Fibroblast of pulmonary artery (primary cell): ENCODE measurements around the gene AXDND1.
A peak's percentile ranks its signal among the peaks of the same experiment; 100 is the strongest.

Experiments
- DNase-seq: peaks from one replicate; pipeline ENCODE4 v3.0.0-alpha.2; 2010; ENCODE audit warnings: low read depth
- H3K4me3 ChIP-seq: replicated peaks from 2 replicates; pipeline ENCODE4 v1.5.1; 2011; ENCODE audit warnings: low read depth, mild to moderate bottlenecking, control low read depth, low read length, moderate library complexity
- TF ChIP-seq, protein P1 (sequence below): IDR thresholded peaks from 2 replicates; pipeline ENCODE4 v1.5.1; 2011; ENCODE audit warnings: mild to moderate bottlenecking, control low read depth, low read length, inconsistent platforms; ENCODE audit errors: missing control alignments

AXDND1 gene

DNA sequence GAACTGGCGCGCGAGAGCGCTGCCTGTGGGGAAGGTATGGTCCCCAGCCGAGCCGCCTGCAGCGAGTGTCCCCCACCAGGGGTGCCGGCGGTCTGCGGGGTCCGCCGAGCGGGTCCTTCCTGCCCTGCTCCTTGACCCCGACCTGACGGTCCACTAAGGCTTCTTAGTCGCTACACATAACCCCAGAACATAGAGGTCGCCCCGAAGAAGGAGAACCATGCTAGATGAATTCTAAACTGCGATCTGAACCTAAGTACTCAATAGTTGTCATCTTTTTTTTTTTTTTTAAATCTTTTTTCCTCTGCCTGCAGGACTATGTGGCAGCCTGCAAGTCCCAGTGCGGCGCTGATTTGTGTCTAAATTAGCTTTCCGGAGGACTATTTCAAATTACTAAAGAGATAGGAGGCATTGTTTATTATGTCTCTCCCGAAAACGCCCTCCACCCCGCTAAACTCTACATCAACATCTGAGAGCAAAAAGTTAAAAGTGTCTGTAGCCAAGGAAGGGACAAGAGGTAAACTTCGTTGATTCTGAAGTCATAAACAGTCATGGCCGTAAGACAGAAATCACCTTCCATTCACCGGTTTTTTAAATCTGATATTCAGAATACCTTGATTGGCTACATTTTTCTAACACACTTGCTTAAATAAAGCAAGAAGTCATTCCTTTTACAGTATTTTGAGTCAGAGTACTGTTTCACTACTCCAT is 476 bp downstream of the AXDND1 start:
- TF ChIP-seq, protein P1, sequence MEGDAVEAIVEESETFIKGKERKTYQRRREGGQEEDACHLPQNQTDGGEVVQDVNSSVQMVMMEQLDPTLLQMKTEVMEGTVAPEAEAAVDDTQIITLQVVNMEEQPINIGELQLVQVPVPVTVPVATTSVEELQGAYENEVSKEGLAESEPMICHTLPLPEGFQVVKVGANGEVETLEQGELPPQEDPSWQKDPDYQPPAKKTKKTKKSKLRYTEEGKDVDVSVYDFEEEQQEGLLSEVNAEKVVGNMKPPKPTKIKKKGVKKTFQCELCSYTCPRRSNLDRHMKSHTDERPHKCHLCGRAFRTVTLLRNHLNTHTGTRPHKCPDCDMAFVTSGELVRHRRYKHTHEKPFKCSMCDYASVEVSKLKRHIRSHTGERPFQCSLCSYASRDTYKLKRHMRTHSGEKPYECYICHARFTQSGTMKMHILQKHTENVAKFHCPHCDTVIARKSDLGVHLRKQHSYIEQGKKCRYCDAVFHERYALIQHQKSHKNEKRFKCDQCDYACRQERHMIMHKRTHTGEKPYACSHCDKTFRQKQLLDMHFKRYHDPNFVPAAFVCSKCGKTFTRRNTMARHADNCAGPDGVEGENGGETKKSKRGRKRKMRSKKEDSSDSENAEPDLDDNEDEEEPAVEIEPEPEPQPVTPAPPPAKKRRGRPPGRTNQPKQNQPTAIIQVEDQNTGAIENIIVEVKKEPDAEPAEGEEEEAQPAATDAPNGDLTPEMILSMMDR = no peak
- DNase-seq = peak; percentile 11
- peak overlapping the region; percentile 78 for H3K4me3 ChIP-seq

DNA sequence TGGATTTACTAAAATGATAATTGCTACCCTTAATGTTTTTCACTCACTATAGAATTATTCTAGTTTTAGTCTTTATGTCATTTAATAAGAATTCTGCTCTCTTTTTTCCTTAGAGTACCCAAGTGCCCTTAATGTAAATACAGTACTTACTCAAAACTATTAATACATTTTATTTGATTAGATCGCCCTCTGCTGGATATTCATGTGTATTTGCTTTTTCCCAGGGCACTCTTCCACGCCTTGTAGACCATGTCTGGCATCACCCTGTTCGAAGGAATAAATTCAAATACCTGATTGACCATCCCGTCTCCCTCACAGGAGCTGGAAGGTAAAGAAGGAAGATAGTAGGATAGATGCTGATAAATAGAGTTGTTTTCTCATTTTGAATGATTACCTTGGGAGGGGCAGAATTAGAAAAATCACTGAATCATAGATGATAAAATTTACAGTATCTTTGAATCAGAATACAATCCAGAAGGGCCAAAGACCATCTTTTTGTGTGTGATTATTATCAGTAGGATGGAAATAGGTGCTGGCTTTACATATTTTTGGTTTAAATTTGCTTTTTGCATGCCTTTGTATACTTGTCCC is 4.1 kb downstream of the AXDND1 start:
- TF ChIP-seq, protein P1 = peak; percentile 63
- H3K4me3 ChIP-seq = no peak overlapping the region
- DNase-seq = peak; percentile 84

DNA sequence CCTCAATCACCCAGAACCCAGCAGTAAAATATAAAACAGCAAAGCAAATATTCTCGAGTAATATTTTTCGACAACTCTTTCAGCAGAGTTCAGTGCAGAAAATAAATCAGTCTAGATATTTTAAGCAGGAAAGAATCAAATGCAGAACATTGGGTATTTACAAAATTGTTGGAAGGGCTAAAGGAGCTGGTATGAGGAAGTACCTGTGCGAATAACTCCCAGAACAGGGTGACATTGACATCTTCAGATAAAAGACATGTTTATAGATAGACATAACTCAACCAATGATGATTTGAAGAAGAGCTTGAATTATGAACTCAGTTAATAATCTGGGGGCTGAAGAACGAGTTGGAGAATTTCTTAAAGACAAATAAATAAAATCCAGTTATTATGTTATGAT is 6.4 kb downstream of the AXDND1 start:
- no peak for DNase-seq
- TF ChIP-seq, protein P1 = no peak
- no peak overlapping the region for H3K4me3 ChIP-seq

DNA sequence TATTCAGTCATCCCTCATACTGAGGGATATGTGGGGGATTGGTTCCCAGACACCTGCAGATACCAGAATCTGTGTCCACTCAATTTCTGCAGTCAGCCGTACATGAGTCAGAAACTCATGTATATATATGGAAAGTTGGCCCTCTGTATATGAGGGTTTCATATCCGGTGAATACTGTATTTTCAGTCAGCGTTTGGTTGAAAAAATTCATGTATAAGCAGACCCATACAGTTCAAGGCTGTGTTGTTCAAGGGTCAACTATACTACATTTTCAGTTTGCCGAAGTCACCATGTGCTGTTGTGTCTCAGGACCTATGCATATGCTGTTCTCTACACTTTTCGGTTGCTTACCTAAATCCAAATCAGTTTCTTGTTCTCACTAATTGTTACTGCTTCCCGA is 10.5 kb downstream of the AXDND1 start:
- TF ChIP-seq, protein P1 = no peak
- DNase-seq = no peak
- H3K4me3 ChIP-seq = no peak overlapping the region

DNA sequence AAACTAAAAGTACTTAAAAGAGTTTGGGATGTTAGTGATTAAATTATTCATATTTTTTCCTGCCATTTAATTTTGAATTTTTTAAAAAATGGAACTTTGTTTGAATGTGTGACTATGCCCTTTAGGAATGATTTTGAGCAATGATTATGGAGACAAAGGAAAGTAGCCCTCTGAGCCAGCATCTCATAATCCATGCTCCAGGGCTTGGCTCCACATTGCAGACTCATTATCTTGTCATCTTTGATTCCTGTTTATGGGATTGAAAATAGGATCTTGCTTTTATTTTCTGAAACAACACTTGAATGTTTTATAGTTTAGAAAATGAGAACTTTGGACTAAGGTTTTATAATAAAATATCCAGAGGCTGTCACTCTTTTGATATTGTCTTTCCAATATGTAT is 14.5 kb downstream of the AXDND1 start:
- no peak for DNase-seq
- no peak overlapping the region for H3K4me3 ChIP-seq
- TF ChIP-seq, protein P1 = no peak

DNA sequence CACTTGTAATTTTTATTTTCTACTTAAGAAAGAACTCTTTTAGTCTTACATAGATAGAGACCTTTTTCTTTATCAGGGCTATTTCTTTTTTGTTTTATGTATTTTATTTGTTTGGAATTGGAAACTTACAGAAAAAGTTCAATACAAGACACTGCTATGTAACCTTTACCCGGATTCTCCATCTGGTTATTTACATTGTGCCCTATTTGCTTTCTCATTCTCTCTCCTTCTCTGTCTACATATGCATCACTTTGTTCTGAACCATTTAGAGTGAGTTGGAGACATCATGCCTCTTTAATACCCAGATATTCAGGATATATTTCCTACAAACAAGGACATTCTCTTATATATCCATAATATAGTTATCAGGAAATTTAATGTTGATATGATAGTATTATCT is 18.3 kb downstream of the AXDND1 start:
- TF ChIP-seq, protein P1 = no peak
- H3K4me3 ChIP-seq = no peak overlapping the region
- no peak for DNase-seq

DNA sequence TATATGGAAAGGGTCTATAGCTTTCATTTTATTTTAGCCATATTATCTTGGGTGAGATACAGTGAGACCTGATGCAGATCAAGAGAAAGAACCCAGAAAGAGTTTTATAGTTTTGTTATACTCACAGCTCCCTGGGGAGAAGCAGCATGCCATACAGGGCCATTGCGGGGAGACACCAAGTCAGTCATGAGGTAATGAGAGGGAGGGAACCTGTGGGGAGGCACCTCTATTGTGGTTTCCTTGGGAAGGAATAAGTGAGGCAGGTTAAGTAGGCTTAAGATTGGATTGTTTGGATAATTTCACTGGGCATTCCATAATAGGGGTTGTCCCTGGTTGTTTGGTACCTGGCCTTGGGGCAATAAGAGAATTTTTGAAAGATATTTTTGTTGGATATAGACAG is 19.7 kb downstream of the AXDND1 start:
- H3K4me3 ChIP-seq = no peak overlapping the region
- no peak for DNase-seq
- TF ChIP-seq, protein P1 = no peak
